GM21723 (cell line): ENCODE measurements around the gene ASTN1.

Experiments used
- ATAC-seq: cut with Tn5 transposase; IDR thresholded peaks from one replicate; pipeline ENCODE4 v1.9.1; 2021; ENCODE audit warnings: mild to moderate bottlenecking, moderate library complexity; ENCODE audit not compliant: unreplicated experiment

Gene ASTN1

GRCh38 chr1:177045151-177045550 lies 119.4 kb downstream of the ASTN1 start:
- no peak for ATAC-seq

- ATAC-seq = no peak
Observed at GRCh38 chr1:177044390-177044789, 120.1 kb downstream of the ASTN1 start.

- no peak for ATAC-seq
Observed at GRCh38 chr1:177043597-177043996, 120.9 kb downstream of the ASTN1 start.

- no peak for ATAC-seq
Observed at GRCh38 chr1:177035586-177035985, 128.9 kb downstream of the ASTN1 start.

- ATAC-seq = no peak
Observed at GRCh38 chr1:177033628-177034027, 130.9 kb downstream of the ASTN1 start.

GRCh38 chr1:177032434-177032833 lies 132.1 kb downstream of the ASTN1 start:
- no peak for ATAC-seq

GRCh38 chr1:177024623-177025022 lies 139.9 kb downstream of the ASTN1 start:
- no peak for ATAC-seq

GRCh38 chr1:177023726-177024125 lies 140.8 kb downstream of the ASTN1 start:
- no peak for ATAC-seq

- ATAC-seq = no peak
Observed at GRCh38 chr1:177023249-177023648, 141.3 kb downstream of the ASTN1 start.

GRCh38 chr1:177021687-177022086 lies 142.8 kb downstream of the ASTN1 start:
- no peak for ATAC-seq

DNA sequence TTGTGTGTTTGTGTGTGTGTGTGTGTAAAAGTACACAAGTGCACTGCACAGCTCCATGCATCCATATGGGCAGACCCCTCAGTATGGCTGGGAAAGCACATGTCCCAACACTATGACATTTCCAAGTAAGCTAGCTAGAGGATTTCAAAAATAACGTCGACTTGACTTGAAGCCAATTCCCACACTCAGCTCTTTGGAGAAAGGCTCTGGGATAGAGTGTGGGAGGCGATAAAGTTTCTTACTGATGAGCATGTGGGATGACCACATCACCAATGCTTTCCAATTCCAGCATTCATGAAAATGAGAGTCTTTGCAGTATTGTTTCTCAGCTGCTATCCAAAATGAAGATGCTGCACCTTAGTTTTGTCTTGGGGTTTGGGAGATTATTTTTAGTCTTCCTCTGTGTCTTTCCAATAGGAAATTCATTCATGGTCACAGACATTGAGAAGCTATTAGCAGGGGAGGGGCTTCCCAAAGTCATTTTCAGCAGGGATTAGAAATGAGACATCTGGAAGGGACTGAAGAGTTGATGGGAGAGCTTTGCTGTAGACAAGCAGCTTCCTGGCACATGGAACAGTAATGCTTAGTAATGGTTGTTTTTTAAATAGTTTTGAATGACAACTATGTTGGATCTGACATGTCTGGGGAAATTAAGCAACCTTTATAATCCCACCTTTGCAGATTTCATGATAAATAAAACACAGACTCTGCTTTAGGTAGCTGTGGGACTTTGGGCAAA lies 143.5 kb downstream of the ASTN1 start:
- ATAC-seq = no peak

- ATAC-seq = no peak
Observed at GRCh38 chr1:177017287-177017852, 147.1 kb downstream of the ASTN1 start.

DNA sequence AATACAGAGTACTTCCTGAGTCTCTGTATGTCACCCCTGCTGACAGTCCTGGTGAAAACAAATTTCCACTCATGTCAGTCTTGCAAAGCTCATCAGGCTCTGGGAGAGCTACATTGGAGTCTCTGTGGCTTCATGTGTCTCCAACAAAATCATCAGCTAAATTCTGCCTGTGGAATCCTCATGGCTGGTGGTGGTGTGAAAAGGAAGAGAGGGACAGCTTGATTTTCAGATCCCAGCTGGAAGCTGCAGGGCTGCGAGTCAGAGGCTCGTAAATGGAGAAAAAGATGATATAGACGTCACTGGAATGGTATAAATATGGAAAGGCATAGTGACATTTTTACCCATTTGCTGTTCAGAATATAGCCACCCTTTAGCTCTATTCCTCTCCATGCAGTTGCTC lies 150.2 kb downstream of the ASTN1 start:
- ATAC-seq = no peak

- no peak for ATAC-seq
Observed at GRCh38 chr1:177012342-177012925, 152.1 kb downstream of the ASTN1 start.

DNA sequence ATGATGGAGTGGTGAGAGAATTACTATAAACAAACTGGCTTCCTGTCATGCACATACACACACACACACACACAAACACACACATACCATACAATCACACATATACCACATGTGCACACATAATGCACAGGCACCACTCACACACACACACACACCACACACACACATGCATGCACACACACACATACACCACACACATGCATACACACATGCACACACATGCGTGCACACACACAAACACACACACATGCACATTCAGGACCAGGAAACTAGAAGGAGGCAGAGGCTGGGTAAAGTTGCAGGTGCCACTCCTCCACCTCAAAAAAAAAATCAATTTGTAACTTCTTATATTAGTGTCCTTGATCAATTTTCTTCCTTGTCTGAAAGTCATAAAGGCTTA lies 153.0 kb downstream of the ASTN1 start:
- no peak for ATAC-seq

DNA sequence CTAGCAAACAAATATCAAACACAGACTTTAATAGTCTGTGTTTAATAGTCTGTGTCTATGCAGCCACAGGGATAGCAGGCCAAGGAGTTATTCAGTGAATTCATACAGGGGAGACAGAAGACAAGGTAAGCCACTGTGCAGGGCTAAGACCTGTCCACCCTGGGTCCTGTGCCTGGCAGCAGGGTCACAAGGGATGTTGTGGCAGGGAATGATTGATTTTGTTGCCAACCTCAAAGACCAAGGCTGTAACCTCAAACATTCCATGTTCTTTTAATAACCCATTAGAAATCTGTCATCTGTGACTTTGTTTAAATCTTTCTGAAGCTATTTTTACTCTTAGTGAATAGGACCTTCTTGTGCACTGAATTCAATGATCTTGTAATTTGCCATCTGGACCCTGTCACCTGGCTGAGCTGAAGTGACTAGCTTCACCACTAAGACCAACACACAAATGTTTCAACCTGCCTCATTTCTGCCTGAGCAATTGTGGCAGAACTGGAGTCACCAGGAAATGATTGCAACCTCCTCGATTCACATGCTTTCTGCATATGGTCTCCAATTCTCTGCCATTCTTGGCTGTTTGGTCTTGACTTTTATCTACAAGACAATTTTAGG lies 154.2 kb downstream of the ASTN1 start:
- ATAC-seq = no peak

- ATAC-seq = no peak
Observed at GRCh38 chr1:177008653-177009052, 155.9 kb downstream of the ASTN1 start.

GRCh38 chr1:177007437-177008161 lies 156.9 kb downstream of the ASTN1 start:
- no peak for ATAC-seq

GRCh38 chr1:177002891-177003290 lies 161.6 kb downstream of the ASTN1 start:
- no peak for ATAC-seq

GRCh38 chr1:177001556-177001955 lies 163.0 kb downstream of the ASTN1 start:
- ATAC-seq = no peak

DNA sequence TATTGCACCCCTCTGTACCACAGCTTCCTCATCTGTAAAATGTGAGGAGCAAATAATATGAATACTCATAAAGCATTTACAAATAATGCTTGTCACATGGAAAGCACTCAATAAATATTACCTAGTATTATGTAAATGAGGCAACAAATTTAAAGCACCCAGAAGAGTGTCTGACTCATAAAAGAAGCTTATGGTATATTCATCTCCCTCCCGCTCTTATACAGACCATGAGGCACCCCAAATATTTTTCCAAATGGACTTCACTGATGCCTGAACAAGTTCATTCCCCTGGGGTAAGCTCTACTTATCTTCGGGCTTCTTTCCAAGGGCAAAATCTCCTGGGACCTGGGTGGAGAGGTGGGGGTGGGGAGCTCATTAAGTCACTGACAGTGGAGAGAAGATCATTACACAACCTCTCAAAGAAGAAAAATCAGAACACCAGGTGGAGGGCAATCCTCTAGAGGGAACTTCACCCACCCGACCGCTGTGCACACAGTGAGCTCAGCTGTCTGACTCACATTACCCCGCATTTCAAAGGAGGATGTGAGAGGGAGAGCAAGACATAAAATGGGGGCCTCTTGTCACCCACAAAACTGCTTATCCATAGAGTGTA lies 166.2 kb downstream of the ASTN1 start:
- ATAC-seq = no peak
